NCI-H2081 treated with DMSO at 0.1 percent for 48 hours (cell line): Measurements from ENCODE around the gene SSC5D.

ENCODE experiments used
- DNase-seq: peaks from one replicate; lab custom pipeline; 2025; lab: John Stamatoyannopoulos, UW

Gene SSC5D

GRCh38 chr19:55554741-55555152 is 66.5 kb downstream of the SSC5D start:
- DNase-seq, result no peak

DNA sequence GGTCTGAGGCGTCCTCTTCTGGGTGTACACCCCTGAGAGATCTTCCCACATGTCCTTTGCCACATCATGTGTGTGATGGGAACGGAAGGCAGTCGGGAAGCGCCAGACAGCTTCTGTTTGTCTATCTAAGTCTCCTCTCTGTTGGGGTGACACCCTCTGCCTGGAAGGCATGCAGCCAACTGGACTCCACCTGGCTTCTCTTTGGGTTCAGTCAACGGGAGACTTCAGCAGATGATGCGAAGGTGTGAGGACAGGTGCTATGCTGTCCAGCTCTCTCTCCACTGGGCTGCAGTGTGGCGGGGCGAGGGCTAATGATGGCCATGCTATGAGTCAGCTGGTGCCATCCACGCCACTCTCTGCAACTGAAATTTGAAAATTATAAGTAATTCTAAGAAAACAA is 71.4 kb downstream of the SSC5D start:
- DNase-seq, result no peak

- DNase-seq, result no peak
Measured at GRCh38 chr19:55563261-55563690, 75.0 kb downstream of the SSC5D start.

DNA sequence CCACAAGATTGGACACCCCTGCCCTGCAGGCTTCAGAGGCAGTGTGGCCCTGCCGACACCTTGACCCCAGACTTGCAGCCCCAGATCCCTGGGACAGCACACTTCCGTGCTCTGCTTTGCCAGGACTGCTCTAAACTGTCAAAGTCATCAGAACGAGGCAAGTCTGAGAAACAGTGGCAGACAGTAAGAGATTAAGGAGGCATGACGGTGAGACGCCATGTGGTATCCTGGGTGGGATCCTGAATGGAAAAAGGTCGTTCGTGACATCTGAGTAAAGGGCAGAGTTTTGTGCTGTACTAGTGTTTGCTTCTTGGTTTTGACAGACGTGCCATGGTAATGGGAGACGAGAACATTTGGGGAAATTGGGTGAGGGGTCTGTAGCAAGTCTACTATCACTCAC is 78.6 kb downstream of the SSC5D start:
- DNase-seq, result no peak

- no peak for DNase-seq
Measured at GRCh38 chr19:55567708-55568328, 79.6 kb downstream of the SSC5D start.
